Endothelial cell (in vitro differentiated cells): ENCODE measurements around the gene FIBCD1. TPM values are rescaled to one million over a fixed set of nuclear protein-coding genes. Genes with fewer than 3 reads are reported as not detected.

ENCODE experiments used
- DNase-seq: peaks from one replicate; pipeline ENCODE4 v3.0.0; 2021; ENCODE audit warnings: low spot score
- H3K27ac Mint-ChIP-seq: one replicate; pipeline ENCODE4 v1.8.0; 2021; ENCODE audit warnings: mixed read lengths, inconsistent platforms; ENCODE audit not compliant: unreplicated experiment
- H3K27me3 Mint-ChIP-seq: one replicate; pipeline ENCODE4 v1.8.0; 2021; ENCODE audit warnings: mild to moderate bottlenecking, moderate library complexity, mixed read lengths, inconsistent platforms; ENCODE audit not compliant: unreplicated experiment
- H3K36me3 Mint-ChIP-seq: one replicate; pipeline ENCODE4 v1.8.0; 2021; ENCODE audit warnings: mild to moderate bottlenecking, low read depth, mixed read lengths, inconsistent platforms; ENCODE audit not compliant: unreplicated experiment
- H3K4me1 Mint-ChIP-seq: one replicate; pipeline ENCODE4 v1.8.0; 2021; ENCODE audit warnings: mild to moderate bottlenecking, mixed read lengths, inconsistent platforms; ENCODE audit not compliant: unreplicated experiment
- H3K4me3 Mint-ChIP-seq: one replicate; pipeline ENCODE4 v1.8.0; 2021; ENCODE audit warnings: mild to moderate bottlenecking, mixed read lengths, inconsistent platforms; ENCODE audit not compliant: unreplicated experiment
- H3K9me3 Mint-ChIP-seq: one replicate; pipeline ENCODE4 v1.8.0; 2021; ENCODE audit warnings: mixed read lengths, inconsistent platforms; ENCODE audit not compliant: unreplicated experiment
- total RNA-seq: library from RNA; stranded (reverse); fragmentation: NEBNext Ultra II Directional; extraction: Animal tissue kit (Norgen Biotek cat#: 25700); gene quantifications from one replicate; pipeline ENCODE4 v1.2.1, GENCODE V29; 2021; ENCODE audit not compliant: unreplicated experiment
- TF ChIP-seq, protein P1 (sequence below): fragments of 200-600 bp; sonication (generic); IDR thresholded peaks from one replicate; pipeline ENCODE4 v1.5.0; 2021; ENCODE audit warnings: antibody characterized with exemption; ENCODE audit not compliant: unreplicated experiment

The FIBCD1 gene
- total RNA-seq, 1 donor from 2014 or later: 0.33 TPM

DNA sequence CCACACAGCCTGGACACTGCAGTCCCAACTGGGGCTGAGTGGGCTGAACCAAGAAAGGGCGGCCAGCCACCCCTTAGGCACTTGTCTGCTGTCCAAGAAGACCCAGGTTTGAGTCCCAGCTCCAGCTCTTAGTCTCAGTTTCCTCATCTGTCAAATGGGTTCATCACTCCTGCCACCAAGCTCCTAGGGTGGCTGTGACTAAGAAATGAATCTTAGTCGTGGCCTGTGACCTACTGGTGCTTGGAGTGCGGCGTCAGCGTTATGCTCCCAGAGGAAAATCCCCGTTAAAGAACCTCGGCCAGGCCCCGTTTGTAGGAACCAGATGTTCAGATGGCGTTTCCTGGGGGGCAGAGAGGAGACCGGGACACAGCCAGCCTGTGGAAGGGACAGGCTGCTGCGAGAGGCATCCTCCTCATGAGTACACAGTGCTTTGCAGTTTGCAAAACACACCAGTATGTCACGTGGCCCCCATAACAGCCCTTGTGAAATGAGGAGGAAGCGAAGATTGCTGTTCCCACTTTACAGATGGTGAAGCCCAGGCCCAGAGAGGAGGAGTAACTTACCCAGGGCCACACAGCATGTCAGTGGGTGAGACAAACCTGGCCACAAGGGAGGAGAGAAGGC is 3.3 kb downstream of the FIBCD1 start:
- no peak overlapping the region for H3K27ac Mint-ChIP-seq
- H3K4me3 Mint-ChIP-seq: no peak overlapping the region
- peaks cover 4% of the 10 kb centered on the region for H3K36me3 Mint-ChIP-seq
- no peak for DNase-seq
- peaks cover 18% of the 10 kb centered on the region for H3K27me3 Mint-ChIP-seq
- peaks cover 16% of the 10 kb centered on the region for H3K4me1 Mint-ChIP-seq
- TF ChIP-seq, protein P1, sequence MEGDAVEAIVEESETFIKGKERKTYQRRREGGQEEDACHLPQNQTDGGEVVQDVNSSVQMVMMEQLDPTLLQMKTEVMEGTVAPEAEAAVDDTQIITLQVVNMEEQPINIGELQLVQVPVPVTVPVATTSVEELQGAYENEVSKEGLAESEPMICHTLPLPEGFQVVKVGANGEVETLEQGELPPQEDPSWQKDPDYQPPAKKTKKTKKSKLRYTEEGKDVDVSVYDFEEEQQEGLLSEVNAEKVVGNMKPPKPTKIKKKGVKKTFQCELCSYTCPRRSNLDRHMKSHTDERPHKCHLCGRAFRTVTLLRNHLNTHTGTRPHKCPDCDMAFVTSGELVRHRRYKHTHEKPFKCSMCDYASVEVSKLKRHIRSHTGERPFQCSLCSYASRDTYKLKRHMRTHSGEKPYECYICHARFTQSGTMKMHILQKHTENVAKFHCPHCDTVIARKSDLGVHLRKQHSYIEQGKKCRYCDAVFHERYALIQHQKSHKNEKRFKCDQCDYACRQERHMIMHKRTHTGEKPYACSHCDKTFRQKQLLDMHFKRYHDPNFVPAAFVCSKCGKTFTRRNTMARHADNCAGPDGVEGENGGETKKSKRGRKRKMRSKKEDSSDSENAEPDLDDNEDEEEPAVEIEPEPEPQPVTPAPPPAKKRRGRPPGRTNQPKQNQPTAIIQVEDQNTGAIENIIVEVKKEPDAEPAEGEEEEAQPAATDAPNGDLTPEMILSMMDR: no peak
- H3K9me3 Mint-ChIP-seq: no peaks in the 10 kb centered on the region

DNA sequence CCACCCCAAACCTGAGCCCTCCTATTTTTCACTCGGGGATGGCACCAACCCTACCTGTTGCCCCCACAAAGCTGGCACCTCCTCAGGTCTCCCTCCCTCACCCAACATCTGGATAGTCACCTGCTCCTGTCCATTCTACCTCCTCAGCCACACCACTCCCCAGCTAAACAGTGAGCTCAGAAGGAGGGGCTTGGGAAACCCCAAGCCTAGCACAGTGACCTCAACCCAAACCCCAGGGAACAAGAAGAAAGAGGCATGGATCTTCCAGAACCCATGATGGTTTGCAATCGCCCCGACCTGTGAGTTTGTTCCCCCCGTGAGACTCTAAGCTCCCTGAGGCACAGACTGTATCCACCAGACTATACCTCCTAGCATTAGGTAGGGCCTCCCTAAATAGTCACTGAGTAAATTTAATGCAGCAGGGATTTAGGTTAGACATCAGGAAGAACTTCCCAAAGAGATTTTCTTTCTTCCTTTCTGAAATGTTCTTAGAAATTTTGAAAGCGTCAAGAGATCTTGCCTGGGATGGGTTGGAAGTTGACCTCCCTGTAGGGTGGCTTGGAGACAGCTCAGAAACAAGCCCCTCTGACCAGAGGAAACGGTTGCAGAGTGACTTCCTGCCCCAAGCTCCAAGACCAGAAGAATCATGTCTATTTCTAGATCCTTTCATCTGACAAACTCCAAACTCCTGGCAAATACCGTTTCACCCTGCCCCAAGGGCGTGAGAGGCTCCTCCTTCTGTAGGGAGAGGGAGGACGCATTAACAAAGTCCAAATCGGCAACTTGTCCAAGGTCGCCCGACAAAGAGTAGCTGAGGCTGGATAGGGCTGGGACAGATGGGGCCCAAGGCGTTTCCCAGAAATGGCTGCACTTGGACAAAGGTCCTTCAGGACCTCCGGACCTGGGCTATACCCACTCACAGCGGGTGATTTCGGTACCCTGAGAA is 4.1 kb downstream of the FIBCD1 start:
- Mint-ChIP-seq H3K36me3 (peaks cover 4% of the 10 kb centered on the region), H3K9me3 (no peaks in the 10 kb centered on the region), H3K27ac (no peak overlapping the region), H3K4me1 (peaks cover 16% of the 10 kb centered on the region), H3K4me3 (no peak overlapping the region), H3K27me3 (peaks cover 18% of the 10 kb centered on the region)
- no peak for DNase-seq
- TF ChIP-seq, protein P1: no peak

DNA sequence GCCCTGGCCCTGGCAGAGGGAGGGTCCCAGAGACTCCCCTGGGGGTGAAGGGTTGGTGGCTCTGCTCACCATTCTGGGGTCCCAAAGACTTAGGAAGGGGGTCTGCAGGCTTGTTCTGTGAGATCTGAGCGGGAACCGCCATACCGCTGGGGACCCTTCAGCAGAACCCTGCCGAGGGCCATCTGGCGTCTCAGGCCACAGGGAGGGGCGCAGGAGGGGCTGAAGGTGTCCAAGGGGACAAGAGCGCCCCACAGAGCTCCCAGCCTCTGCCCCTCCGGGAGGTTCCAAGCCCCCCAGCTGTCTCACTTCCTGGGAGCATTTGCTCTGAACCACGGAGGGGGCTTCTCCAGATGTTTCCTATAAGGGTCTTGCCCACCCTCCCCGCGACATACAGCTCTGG is 4.8 kb downstream of the FIBCD1 start:
- DNase-seq: no peak
- H3K9me3 Mint-ChIP-seq: no peaks in the 10 kb centered on the region

DNA sequence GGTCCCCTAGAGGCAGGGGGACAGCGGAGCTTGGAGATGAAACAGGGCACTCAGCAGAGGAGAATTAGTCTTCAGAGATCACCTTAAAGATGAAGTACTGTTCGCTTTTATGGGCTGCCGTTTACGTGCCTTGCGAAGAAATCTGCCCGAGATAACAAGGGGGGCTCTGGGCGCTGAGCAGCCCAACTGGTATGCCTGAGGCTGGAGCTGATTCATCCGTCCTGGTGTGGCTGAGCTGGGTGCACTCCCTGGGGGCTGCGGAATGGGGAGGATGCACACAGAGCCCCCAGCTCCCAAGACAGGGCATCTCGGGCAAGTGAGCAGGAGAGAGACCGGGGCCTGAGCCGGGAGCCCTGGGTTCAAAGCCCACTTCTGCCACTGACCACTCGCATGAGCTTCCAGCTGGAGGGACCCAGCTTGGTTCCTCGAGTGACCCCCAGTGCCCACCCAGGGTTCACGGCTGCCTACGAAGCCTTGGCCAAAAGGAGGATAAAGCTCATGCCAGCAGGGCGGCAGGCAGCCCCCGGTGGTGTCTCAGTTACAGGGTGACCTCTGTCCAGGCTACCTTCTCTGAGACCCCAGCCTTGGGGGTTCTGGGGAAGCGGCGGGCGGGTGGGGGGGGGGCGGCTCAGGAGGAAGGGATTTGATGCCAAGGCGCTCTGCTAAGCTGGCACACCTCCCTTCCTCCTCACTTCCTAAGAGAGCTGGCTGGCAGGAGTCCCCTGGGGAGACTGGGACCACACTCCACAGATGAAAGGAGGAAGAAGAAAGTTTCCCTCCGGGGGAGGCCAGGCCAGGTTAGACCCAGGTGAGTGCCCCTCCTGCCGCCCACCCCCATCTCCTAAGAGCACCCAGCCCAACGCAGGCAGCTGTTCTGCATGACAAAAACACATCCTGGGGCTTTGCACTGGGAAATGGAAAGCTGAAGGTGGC is 5.7 kb downstream of the FIBCD1 start:
- Mint-ChIP-seq H3K27ac (no peak overlapping the region), H3K27me3 (peaks cover 19% of the 10 kb centered on the region), H3K4me1 (peaks cover 14% of the 10 kb centered on the region), H3K36me3 (peaks cover 4% of the 10 kb centered on the region), H3K9me3 (no peaks in the 10 kb centered on the region), H3K4me3 (no peak overlapping the region)
- TF ChIP-seq, protein P1: no peak
- DNase-seq: no peak

More for the DNA sequence above, 4.8 kb downstream of the FIBCD1 start:
- no peak overlapping the region for H3K4me3 Mint-ChIP-seq
- TF ChIP-seq, protein P1: no peak
- no peak overlapping the region for H3K27ac Mint-ChIP-seq
- H3K4me1 Mint-ChIP-seq: peaks cover 16% of the 10 kb centered on the region
- peaks cover 20% of the 10 kb centered on the region for H3K27me3 Mint-ChIP-seq
- peaks cover 4% of the 10 kb centered on the region for H3K36me3 Mint-ChIP-seq
